ENCODE measurements around the gene APPBP2.

Gene APPBP2

GRCh38 chr17:60406887-60407286 lies 119.2 kb downstream of the APPBP2 start:
- in situ Hi-C loops (cut with MboI; ENCODE audit: low sequenced_read_pairs) = loop anchor here (25.0 kb wide), 1 partner anchor 370 kb away; no protein-coding TSS in a partner anchor

- in situ Hi-C loops (cut with MboI; ENCODE audit: low sequenced_read_pairs) = loop anchor here (25.0 kb wide), 1 partner anchor 367 kb away; no protein-coding TSS in a partner anchor
These were observed 122.1 kb downstream of the APPBP2 start for GRCh38 chr17:60403962-60404361.

GRCh38 chr17:60403523-60403810 lies 122.6 kb downstream of the APPBP2 start:
- in situ Hi-C loops (cut with MboI; ENCODE audit: low sequenced_read_pairs) = loop anchor here (25.0 kb wide), 1 partner anchor 366 kb away; no protein-coding TSS in a partner anchor

- in situ Hi-C loops (cut with MboI; ENCODE audit: low sequenced_read_pairs) = loop anchor here (25.0 kb wide), 1 partner anchor 365 kb away; no protein-coding TSS in a partner anchor
These were observed 124.2 kb downstream of the APPBP2 start for GRCh38 chr17:60401819-60402218.

- in situ Hi-C loops (cut with MboI; ENCODE audit: low sequenced_read_pairs) = no loop called here
These were observed 127.6 kb downstream of the APPBP2 start for GRCh38 chr17:60398227-60398959.

- in situ Hi-C loops (cut with MboI; ENCODE audit: low sequenced_read_pairs) = no loop called here
These were observed 129.6 kb downstream of the APPBP2 start for GRCh38 chr17:60396412-60396811.

- in situ Hi-C loops (cut with MboI; ENCODE audit: low sequenced_read_pairs) = no loop called here
These were observed 130.5 kb downstream of the APPBP2 start for GRCh38 chr17:60395508-60396065.

- in situ Hi-C loops (cut with MboI; ENCODE audit: low sequenced_read_pairs) = no loop called here
These were observed 132.0 kb downstream of the APPBP2 start for GRCh38 chr17:60393840-60394723.
